Testis (tissue), 2 donors: ENCODE data around the gene CFAP54.

ENCODE experiments used
- POLR2A ChIP-seq: fragments of 450-650 bp; IDR thresholded peaks from one replicate; pipeline ENCODE4 v1.6.1; 2017; ENCODE audit warnings: antibody characterized with exemption, mild to moderate bottlenecking, moderate library complexity
- TF ChIP-seq, protein P1 (sequence below), 3 experiments: fragments of 450-650 bp in 2 of 3; fragments of 200-600 bp in 1 of 3; sonication (generic) in 1 of 3; IDR thresholded peaks; one replicate each; pipeline ENCODE4 v1.5.1; 2016 to 2019; ENCODE audit warnings: antibody characterized with exemption in 3 of 3, mild to moderate bottlenecking in 2 of 3, moderate library complexity in 1 of 3

DNA sequence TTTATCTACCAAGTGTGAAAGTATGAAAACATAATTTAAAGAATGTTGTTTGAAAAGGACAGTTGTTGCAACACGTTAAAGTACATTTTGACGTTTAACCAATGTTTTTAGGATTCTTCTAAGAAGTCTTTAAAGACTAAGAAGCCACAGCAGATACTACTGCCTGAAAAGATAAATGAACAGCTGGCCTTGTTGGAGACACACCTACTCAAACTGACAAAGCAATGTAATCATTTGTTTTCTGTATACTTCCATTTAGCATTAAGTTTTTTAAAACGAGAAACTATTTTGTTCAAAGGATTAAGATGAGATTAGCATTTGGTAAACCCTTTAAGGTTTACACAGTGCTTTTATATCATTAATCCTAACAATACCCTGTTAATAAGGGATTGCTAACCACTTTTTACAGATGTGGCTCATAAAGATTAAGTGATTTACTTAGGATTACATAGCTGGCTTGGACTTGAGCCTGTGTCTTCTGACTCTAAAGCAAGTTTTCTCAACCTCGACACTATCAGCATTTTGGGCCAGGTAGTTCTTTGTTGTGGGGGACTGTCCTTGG lies 134.4 kb downstream of the CFAP54 start:
- TF ChIP-seq, protein P1, sequence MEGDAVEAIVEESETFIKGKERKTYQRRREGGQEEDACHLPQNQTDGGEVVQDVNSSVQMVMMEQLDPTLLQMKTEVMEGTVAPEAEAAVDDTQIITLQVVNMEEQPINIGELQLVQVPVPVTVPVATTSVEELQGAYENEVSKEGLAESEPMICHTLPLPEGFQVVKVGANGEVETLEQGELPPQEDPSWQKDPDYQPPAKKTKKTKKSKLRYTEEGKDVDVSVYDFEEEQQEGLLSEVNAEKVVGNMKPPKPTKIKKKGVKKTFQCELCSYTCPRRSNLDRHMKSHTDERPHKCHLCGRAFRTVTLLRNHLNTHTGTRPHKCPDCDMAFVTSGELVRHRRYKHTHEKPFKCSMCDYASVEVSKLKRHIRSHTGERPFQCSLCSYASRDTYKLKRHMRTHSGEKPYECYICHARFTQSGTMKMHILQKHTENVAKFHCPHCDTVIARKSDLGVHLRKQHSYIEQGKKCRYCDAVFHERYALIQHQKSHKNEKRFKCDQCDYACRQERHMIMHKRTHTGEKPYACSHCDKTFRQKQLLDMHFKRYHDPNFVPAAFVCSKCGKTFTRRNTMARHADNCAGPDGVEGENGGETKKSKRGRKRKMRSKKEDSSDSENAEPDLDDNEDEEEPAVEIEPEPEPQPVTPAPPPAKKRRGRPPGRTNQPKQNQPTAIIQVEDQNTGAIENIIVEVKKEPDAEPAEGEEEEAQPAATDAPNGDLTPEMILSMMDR (IDR thresholded peaks at IDR 0.05), result no peak
- TF ChIP-seq POLR2A, result no peak
